ENCODE measurements around the gene SCNM1. TPM values are rescaled to one million over a fixed set of nuclear protein-coding genes. Genes with fewer than 3 reads are reported as not detected.

The SCNM1 gene
- total and polyA plus RNA-seq, 9 of the 15 experiments (the other 6 are each of a cell fraction or from before 2014, with no cell fraction given) = 17.2 to 204 (median 63.0) TPM

- TF ChIP-seq STAT6 (CRISPR knock-in tag; IDR thresholded peaks at IDR 0.05) (no peak), NKRF (IDR thresholded peaks at IDR 0.05; ENCODE audit: borderline replicate concordance) (peak; percentile 44; the same call in 1 of the 2 replicates), HDAC1 (IDR thresholded peaks at IDR 0.05) (peak in 1 of 2 experiments; percentile 61; a peak in 2 of 4 replicates), ZNF449 (CRISPR knock-in tag; IDR thresholded peaks at IDR 0.05) (no peak), THAP7 (CRISPR knock-in tag; IDR thresholded peaks at IDR 0.05) (no peak), ZNF644 (tag; IDR thresholded peaks at IDR 0.05; ENCODE audit: low read depth) (no peak), RBFOX2 (IDR thresholded peaks at IDR 0.05; ENCODE audit: low read depth, low read length) (no peak), EP300 (IDR thresholded peaks at IDR 0.05; ENCODE audit: low read length) (no peak), MTF1 (CRISPR knock-in tag; IDR thresholded peaks at IDR 0.05; ENCODE audit: borderline replicate concordance) (no peak), BHLHE40 (IDR thresholded peaks at IDR 0.05; ENCODE audit: low read length) (no peak), ZNF354B (CRISPR knock-in tag; IDR thresholded peaks at IDR 0.05) (no peak), ZNF197 (CRISPR knock-in tag; IDR thresholded peaks at IDR 0.05; ENCODE audit: low read depth) (no peak), SRSF7 (optimal IDR thresholded peaks at IDR 0.05; ENCODE audit: low read depth, low read length) (no peak), PTTG1 (tag; IDR thresholded peaks at IDR 0.05; ENCODE audit: low read depth) (0 out of 2 replicates have a peak, but pooled peaks have one; percentile 9), MTA2 (IDR thresholded peaks at IDR 0.05; ENCODE audit: low read depth) (peak; percentile 87), MCM2 (IDR thresholded peaks at IDR 0.05; ENCODE audit: low read depth) (no peak), ZNF561 (CRISPR knock-in tag; conservative IDR thresholded peaks at IDR 0.05) (no peak), ZNF780A (CRISPR knock-in tag; IDR thresholded peaks at IDR 0.05) (no peak), MEIS2 (IDR thresholded peaks at IDR 0.05; ENCODE audit: partially characterized antibody) (no peak), ZFPM2 (CRISPR knock-in tag; IDR thresholded peaks at IDR 0.05) (no peak), ZNF77 (CRISPR knock-in tag; IDR thresholded peaks at IDR 0.05) (no peak), PTRF (tag; IDR thresholded peaks at IDR 0.05) (peak; percentile 60)
Observed at GRCh38 chr1:151165281-151165737, 635 bp upstream of the SCNM1 start (continued).
